Upper lobe of left lung (tissue), 6 donors: ENCODE measurements around the gene CYFIP1. TPM values are rescaled to one million over a fixed set of nuclear protein-coding genes. Genes with fewer than 3 reads are reported as not detected.

Experiments
- ATAC-seq, 2 donors: fragments of 200-7000 bp; cut with Tn5 transposase; one replicate each; pipeline ENCODE4 v1.9.1; 2022; ENCODE audit warnings: mild to moderate bottlenecking in 2 of 2, moderate library complexity in 2 of 2; ENCODE audit not compliant: low FRiP score in 2 of 2
- DNase-seq, 2 donors: peaks; one replicate each; pipeline ENCODE4 v3.0.0-alpha.2; 2019 to 2020
- H3K27ac ChIP-seq, 4 donors: fragments of 200-600 bp; sonication (generic); one replicate each; pipeline ENCODE4 v1.5.1; 2016 to 2019
- H3K27me3 ChIP-seq, 4 donors: fragments of 200-600 bp; sonication (generic); one replicate each; pipeline ENCODE4 v1.5.1; 2017 to 2019
- H3K36me3 ChIP-seq, 4 donors: fragments of 200-600 bp; sonication (generic); one replicate each; pipeline ENCODE4 v1.5.1; 2016 to 2019
- H3K4me1 ChIP-seq, 4 donors: fragments of 200-600 bp; sonication (generic); one replicate each; pipeline ENCODE4 v1.5.1; 2018 to 2019
- H3K4me3 ChIP-seq, 4 donors: fragments of 200-600 bp; sonication (generic); one replicate each; pipeline ENCODE4 v1.5.1; 2017 to 2019; ENCODE audit warnings: mild to moderate bottlenecking in 2 of 4, moderate library complexity in 1 of 4
- H3K9me3 ChIP-seq, 4 donors: fragments of 200-600 bp; sonication (generic); one replicate each; pipeline ENCODE4 v1.5.1; 2018 to 2019
- CTCF ChIP-seq, 6 experiments: fragments of 450-650 bp in 4 of 6; fragments of 200-600 bp in 2 of 6; sonication (generic) in 2 of 6; IDR thresholded peaks; one replicate each; pipeline ENCODE4 v1.5.1; 2016 to 2019; ENCODE audit warnings: antibody characterized with exemption in 6 of 6
- EP300 ChIP-seq, 4 donors: sonication (generic); formaldehyde crosslinking; IDR thresholded peaks; one replicate each; pipeline ENCODE4 v1.5.1; 2017; ENCODE audit warnings: antibody characterized with exemption in 4 of 4, control low read depth in 2 of 4
- POLR2A ChIP-seq, 4 donors: fragments of 450-650 bp; IDR thresholded peaks; one replicate each; pipeline ENCODE4 v1.5.1; 2016 to 2017; ENCODE audit warnings: antibody characterized with exemption in 4 of 4, mild to moderate bottlenecking in 2 of 4
- POLR2AphosphoS5 ChIP-seq, 2 donors: sonication (generic); formaldehyde crosslinking; IDR thresholded peaks; one replicate each; pipeline ENCODE4 v1.5.1; 2017; ENCODE audit warnings: antibody characterized with exemption in 2 of 2
- WGBS, 2 donors: methylation state at CpG; one replicate each; pipeline ENCODE4 v1.1.5; 2017 to 2018; 5-methylcytosine and 5-hydroxymethylcytosine counted together
- total RNA-seq, 6 donors: library from RNA; depleted of rRNA in 4 of 6; stranded (reverse); fragments of >200 nt in 4 of 6; gene quantifications; one replicate each; pipeline versions ENCODE4 v1.1.0 to v1.2.1, GENCODE V29; 2016 to 2021
- donor health status: DM: no; HTN: no; CAD: no; lungs with moderate emphysema.
- donor health status: DM: no; HTN: yes; CAD: no; lungs with severe emphysema.

CYFIP1 gene
- total RNA-seq, 6 donors from 2014 or later = 100 to 171 (median 136) TPM

GRCh38 chr15:22904736-22905135, 75.4 kb downstream of the CYFIP1 start:
- H3K4me3 ChIP-seq = no peak overlapping the region
- WGBS, 2 donors = 87 to 94% methylated on average over 11 of the region's 11 CpGs
- no peak overlapping the region for H3K27ac ChIP-seq
- ATAC-seq = no peak
- H3K9me3 ChIP-seq = no peaks in the 10 kb centered on the region
- no peak for TF ChIP-seq POLR2A (IDR thresholded peaks at IDR 0.05)
- no peaks in the 10 kb centered on the region for H3K4me1 ChIP-seq
- H3K27me3 ChIP-seq = no peaks in the 10 kb centered on the region
- DNase-seq = no peak
- peaks cover 24 to 93% (median 80%) of the 10 kb centered on the region in 4 donors for H3K36me3 ChIP-seq

GRCh38 chr15:22903961-22904534, 76.1 kb downstream of the CYFIP1 start:
- Histone ChIP-seq H3K9me3 (no peaks in the 10 kb centered on the region), H3K27me3 (no peaks in the 10 kb centered on the region), H3K4me3 (no peak overlapping the region), H3K27ac (no peak overlapping the region), H3K4me1 (no peaks in the 10 kb centered on the region), H3K36me3 (peaks cover 20 to 93% (median 77%) of the 10 kb centered on the region in 4 donors)
- ATAC-seq = peak in 1 of 2 donors; percentile 16
- TF ChIP-seq EP300 (IDR thresholded peaks at IDR 0.05) (no peak), POLR2AphosphoS5 (IDR thresholded peaks at IDR 0.05) (no peak), POLR2A (IDR thresholded peaks at IDR 0.05) (no peak), CTCF (IDR thresholded peaks at IDR 0.05) (no peak)
- 88 to 98% methylated on average over 7 to 19 of the region's 19 CpGs for WGBS, 2 donors
- no peak for DNase-seq

GRCh38 chr15:22903427-22903826, 76.7 kb downstream of the CYFIP1 start:
- no peaks in the 10 kb centered on the region for H3K9me3 ChIP-seq
- H3K4me1 ChIP-seq = no peaks in the 10 kb centered on the region
- H3K4me3 ChIP-seq = no peak overlapping the region
- H3K36me3 ChIP-seq = peaks cover 19 to 92% (median 73%) of the 10 kb centered on the region in 4 donors
- H3K27me3 ChIP-seq = no peaks in the 10 kb centered on the region
- TF ChIP-seq POLR2AphosphoS5 (IDR thresholded peaks at IDR 0.05) = no peak
- no peak for TF ChIP-seq POLR2A (IDR thresholded peaks at IDR 0.05)
- no peak for TF ChIP-seq EP300 (IDR thresholded peaks at IDR 0.05)
- no peak for TF ChIP-seq CTCF (IDR thresholded peaks at IDR 0.05)
- ATAC-seq = peak in 1 of 2 donors; percentile 5
- 94 to 96% methylated on average over 11 to 18 of the region's 18 CpGs for WGBS, 2 donors
- no peak for DNase-seq
- H3K27ac ChIP-seq = no peak overlapping the region

- no peaks in the 10 kb centered on the region for H3K27me3 ChIP-seq
- H3K36me3 ChIP-seq = peaks cover 16 to 92% (median 70%) of the 10 kb centered on the region in 4 donors
- no peaks in the 10 kb centered on the region for H3K4me1 ChIP-seq
- TF ChIP-seq CTCF (IDR thresholded peaks at IDR 0.05) (no peak), POLR2AphosphoS5 (IDR thresholded peaks at IDR 0.05) (no peak), POLR2A (IDR thresholded peaks at IDR 0.05) (no peak), EP300 (IDR thresholded peaks at IDR 0.05) (no peak)
- 88 to 96% methylated on average over 5 to 11 of the region's 11 CpGs for WGBS, 2 donors
- H3K4me3 ChIP-seq = no peak overlapping the region
- DNase-seq = no peak
- peak in 1 of 2 donors; percentile 16 for ATAC-seq
- no peak overlapping the region for H3K27ac ChIP-seq
- H3K9me3 ChIP-seq = no peaks in the 10 kb centered on the region
Observed at GRCh38 chr15:22902981-22903380, 77.2 kb downstream of the CYFIP1 start.

GRCh38 chr15:22902578-22902977, 77.6 kb downstream of the CYFIP1 start:
- Histone ChIP-seq H3K4me3 (no peak overlapping the region), H3K9me3 (no peaks in the 10 kb centered on the region), H3K4me1 (no peaks in the 10 kb centered on the region), H3K36me3 (peaks cover 15 to 92% (median 68%) of the 10 kb centered on the region in 4 donors), H3K27me3 (no peaks in the 10 kb centered on the region), H3K27ac (no peak overlapping the region)
- no peak for DNase-seq
- TF ChIP-seq EP300 (IDR thresholded peaks at IDR 0.05) (no peak), POLR2A (IDR thresholded peaks at IDR 0.05) (no peak), POLR2AphosphoS5 (IDR thresholded peaks at IDR 0.05) (no peak), CTCF (IDR thresholded peaks at IDR 0.05) (no peak)
- ATAC-seq = peak in 1 of 2 donors; percentile 27
- WGBS, 2 donors = 81 to 91% methylated on average over 4 to 12 of the region's 12 CpGs
